HG02610 (cell line): ENCODE results near the gene RTP3.

Experiments
- ATAC-seq: cut with Tn5 transposase; IDR thresholded peaks from one replicate; pipeline ENCODE4 v1.9.1; 2021; ENCODE audit warnings: mild to moderate bottlenecking, moderate library complexity; ENCODE audit not compliant: unreplicated experiment

The RTP3 gene

DNA sequence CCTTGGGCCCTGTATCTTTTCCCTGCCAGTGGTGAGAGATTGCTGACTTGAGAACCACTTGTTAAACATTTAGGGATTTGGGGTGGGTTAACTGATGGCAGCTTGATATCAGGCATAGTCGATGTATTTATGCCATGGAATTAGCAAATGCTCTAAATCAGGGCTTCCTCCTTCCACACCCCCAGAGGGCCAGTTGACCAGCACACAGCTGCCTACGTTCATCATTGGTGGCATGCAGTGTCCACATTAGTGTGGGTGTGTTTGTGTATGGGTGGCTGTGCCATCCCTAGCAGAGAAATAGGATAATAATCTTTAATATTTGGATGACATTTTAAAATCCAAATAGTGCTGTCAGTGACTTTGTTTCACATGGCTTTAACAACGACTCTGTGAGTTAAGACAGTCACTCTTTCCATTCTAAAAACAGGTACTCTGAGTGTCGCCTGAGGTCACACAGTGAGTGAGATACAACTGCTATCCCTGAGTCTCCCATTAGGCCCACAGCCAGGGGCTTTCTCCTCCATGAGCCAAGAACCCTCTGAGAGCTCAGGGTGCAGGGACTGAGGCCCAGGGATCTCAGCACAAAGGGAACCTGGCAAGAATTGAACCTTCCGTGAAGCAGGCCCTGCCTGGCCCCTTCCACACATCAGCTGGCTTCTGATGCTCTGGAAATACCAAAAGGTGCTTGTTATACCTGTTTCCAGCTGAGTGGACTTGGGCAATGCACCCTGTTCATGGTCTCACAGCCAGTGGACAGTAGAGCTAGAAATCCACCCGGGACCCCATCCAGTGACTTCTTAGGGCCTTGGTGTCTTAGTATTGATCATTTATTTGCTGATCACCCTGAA is 28.8 kb upstream of the RTP3 start:
- no peak for ATAC-seq

DNA sequence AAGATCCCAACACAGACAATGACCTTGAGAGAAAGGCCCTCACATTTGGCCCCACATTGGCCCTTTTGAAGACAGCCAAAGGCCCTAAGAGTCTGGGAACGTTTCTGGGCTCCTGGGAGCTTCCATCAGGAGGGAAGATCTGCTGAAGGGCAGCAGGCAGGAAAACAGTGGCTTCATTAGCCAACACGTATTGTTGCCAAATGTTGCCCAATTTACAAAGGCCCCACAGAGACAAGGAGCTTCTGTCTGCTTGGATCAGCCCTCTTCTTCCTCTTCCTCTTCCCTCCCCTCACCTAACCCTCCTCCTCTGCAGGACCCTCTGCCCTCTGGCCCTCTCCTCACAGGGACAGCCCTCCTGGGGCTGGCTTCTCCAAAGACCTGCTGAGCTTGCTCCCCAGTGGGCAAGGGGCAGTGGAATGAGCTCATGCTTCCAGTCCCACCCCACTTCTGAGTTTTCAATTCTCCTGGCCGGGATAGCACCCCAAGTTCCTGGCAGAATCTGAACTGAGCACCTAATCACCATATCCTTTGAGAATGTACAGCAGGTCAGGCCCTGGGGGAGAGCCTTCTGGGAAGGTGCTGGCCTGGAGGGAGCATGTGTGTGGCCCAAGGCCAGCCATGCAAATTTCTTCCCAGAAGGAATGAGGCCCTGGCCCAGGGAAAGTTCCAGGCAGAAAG is 28.0 kb upstream of the RTP3 start:
- no peak for ATAC-seq

DNA sequence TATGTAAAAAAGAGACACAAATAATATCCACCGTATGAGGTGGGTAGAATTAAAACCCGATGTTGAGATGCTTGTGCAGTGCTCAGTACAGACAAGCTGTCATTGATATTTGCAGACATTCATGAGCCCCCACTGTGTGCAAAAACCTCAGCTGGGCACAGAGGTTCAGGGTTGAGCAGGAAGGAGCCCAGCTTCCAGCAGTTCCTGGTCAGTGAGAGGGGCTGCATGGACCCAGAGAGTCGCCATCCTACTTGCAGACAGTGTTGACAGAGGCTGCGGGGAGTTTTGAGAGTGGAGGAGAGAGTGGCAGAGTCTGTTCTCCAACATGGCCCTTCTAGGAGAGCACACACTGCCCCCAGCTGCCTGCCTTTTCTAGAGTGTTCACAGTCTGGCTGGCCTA is 26.9 kb upstream of the RTP3 start:
- no peak for ATAC-seq

DNA sequence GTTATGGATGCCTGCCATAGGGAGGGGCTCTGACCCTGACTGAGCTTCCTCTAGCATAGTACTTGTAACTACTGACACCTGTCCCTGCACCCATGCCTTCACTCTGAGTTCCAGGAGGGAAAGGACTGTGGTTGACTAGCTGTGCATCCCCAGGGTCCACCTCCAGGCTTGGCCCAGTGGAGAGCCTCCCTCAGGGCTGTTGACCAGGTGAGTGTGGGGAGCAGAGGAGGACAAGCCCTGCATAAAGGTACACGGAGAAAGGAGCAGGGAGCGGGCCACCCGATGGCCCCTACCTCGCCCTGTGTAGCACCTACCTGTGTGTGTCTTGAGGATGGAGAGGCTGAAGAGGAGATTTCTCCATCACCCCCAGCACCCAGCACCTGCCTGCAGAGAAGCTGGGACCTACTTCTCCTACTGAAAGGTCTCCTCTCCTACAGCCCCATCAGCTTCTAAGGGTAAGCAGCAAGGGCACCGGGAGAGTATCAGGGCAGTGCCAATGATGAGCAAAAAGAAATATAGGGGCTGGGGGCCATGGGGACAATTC is 26.3 kb upstream of the RTP3 start:
- no peak for ATAC-seq

DNA sequence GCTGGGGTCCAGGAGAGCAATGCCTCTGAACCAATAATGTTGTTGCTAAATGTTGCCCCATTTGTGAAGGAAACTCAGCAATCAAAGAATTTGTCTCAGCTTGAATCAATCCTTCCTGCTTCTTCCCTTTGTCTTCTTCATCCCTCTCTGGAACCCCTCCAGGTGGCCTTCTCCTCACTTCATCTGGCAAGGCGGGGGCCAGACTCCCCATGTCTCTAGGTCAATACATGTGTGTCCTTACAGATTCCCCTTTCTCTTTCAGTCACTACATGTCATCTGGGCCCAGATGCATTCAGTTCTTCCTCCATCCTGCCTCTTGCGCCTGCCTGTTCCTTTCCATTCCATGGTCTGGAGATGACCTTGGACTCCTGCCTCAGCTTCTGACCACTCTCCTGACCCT is 25.0 kb upstream of the RTP3 start:
- ATAC-seq, result no peak

DNA sequence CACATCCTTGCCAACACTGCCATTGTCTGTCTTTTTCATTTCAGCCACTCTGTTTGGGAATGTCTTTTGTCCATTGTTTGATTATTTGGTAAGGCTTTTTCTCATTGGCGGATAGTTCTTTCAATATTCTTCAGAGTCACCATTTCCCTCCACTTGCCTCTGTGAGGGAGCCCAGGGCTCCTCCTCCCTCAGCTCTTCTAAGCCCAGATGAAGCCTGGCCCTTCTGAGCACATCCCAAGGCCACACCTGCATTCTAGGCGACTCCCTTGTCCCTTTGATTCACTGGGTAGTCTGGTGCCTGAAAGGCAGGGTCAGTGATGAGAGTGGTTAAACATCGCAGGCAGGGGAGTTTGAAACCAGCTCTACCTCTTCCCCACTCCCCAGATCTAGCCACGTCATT is 20.6 kb upstream of the RTP3 start:
- no peak for ATAC-seq

DNA sequence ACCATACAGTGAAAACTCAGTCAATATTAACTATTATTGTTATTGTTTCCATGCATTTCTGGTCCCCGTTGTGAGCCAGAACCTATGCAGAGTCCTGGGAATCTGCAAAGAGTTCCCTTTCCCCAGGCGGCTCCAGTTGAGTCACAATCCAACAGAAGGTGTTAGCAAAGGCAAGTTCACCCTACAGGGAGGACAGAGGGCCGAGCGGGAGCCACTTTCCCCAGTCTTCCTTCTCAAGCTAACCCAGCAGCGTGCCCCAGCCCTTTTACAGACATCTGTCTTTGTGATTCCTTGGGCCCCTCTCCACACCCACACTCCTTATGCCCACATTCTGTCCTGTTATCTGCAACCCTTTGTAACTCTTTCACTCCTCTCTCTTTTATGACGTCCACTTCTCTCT is 20.0 kb upstream of the RTP3 start:
- ATAC-seq, result no peak

DNA sequence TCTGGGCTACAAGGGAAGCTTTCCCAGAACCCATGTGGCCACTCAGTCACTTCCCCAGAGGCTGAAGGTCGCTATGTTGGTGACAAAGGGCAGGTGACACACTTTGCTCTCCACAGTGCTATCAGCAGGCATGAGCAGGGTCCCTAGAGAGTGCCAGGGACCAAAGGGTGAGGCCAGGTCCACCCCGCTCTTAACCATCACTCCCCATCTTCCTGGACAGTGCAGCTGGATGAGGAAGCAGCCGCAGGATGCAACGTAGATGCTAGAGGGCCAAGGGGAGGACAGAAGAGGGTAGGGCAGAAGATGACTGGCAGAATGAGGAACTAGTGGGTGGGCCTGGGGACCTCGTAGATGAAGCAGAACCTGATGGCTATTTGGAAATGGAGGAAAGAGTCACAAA is 19.4 kb upstream of the RTP3 start:
- ATAC-seq, result no peak

DNA sequence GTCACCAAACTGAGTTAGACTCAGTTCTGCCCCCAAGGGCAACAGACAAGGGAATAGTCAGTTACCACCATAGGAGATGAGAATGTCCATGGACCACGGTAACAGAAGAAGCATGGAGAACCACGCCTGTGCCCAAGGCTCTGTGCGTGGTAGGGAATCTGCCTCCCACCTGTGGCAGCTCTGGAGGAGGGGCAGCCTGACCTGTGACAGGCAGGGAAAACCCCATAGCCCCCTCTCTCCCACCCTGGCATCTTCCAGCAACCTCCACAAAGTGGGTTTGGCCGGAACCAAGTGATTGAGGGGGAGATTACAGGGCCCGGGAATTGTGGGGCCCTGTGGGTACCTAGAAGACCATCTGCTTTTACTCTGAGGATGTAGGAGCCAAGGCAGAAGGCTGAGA is 18.8 kb upstream of the RTP3 start:
- no peak for ATAC-seq

DNA sequence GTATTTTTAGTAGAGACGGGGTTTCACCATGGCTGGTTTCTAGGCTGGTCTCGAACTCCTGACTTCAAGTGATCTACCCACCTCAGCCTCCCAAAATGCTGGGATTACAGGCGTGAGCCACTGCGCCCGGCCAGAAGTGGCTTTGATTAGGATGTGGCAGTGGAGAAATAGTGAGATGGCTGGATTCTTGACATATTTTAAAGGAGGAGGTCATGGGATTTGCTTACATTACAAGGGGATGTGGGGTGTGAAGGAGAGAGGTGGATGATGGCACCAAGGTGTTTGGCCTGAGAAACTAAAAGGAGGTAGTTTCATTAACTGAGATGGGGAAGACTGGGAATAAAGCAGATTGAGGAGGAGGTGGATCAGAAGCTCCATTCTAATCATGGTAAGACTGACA is 18.1 kb upstream of the RTP3 start:
- no peak for ATAC-seq

DNA sequence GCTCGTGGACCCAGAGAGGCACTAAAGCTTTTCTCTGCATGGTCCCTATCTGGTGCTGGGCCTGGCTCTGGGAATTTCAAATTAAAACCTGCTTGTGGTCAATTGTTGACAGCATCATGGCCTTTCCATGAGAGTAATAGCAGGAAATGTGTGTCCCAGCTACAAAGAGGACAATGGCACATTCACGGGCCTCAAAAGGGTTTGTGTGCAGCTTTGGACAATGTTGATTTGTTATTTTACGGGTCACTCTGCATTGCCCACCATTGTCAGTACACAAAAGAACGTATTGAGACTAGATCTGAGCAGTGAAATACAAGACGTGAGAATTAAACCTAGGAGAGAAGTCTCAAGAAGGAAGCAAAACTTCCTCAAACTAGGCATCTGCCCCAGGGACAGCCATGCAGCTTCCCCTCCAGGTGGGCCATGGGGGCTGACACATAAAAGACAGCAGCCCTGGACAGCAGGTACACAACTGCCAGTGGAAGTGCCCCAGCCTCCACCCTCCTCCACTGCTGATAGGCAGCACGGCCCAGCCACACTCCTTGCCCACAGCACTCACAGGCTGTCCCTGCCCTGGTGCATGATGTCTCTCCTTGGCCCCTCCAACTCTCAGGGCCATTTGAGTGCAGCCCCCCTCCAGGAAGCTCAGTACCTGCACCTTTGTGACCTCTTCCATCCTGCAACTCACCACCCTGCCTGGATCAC is 17.1 kb upstream of the RTP3 start:
- ATAC-seq, result no peak

DNA sequence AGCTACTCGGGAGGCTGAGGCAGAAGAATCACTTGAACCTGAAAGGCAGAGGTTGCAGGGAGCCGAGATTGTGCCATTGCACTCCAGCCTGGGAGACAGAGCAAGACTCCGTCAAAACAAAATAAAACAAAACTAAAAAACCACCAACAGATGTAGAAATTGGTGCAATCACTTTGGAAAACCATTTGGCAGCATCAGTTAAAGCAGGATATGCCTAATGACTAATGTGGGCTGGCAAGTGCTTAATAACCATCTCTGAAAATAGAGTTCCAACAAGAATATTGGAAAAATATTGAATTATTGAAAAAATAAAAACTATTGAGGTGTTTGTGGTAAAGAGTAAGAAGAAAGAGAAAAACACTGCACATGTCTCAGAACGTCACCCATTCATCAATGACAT is 16.1 kb upstream of the RTP3 start:
- ATAC-seq, result no peak

DNA sequence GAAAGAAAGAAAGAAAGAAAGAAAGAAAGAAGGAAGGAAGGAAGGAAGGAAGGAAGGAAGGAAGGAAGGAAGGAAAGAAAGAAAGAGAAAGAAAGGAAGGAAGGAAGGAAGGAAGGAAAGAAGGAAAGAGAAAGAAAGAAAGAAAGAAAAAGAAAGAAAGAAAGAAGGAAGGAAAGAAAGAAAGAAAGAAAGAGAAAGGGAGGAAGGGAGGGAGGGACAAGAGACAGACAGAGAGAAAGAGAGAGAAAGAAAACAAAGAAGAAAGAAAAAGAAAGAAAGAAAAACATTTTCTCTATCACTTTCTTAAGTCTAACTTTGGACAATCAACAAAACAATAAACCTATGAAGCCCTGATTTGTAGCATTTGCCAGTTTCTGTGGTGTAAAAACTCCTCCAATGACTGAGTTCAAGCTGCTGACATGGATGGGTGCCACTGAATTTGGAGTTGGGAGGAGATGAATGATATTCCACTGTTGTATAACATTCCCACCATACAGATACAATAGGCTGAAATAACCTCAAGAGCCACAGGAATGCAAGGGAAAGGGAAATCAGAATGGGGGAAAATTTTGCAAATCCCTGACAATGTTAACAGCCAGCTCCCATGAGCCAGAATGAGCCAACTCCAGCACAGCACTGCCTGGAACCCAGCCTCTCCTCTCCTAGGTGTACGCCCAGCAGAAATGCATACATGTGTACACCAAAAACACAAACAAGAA is 15.0 kb upstream of the RTP3 start:
- ATAC-seq, result no peak

DNA sequence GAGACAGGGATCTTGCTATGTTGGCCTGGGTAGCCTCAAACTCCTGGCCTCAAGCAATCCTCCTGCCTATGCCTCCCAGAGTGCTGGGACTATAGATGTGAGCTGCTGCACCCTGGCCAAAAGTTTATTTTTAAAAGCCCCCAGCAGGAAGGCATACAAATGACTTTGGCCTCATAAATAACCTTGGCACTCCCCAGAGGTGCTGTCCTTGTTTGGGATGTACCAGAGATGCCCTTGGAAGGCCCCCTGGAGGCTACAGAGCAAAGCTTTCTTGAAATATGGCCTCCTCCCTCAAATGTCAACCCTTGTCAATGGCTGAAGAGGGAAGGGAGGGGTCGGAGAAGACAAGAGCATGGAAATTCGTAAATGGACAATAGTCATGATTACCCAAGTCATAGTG is 14.0 kb upstream of the RTP3 start:
- ATAC-seq, result no peak

DNA sequence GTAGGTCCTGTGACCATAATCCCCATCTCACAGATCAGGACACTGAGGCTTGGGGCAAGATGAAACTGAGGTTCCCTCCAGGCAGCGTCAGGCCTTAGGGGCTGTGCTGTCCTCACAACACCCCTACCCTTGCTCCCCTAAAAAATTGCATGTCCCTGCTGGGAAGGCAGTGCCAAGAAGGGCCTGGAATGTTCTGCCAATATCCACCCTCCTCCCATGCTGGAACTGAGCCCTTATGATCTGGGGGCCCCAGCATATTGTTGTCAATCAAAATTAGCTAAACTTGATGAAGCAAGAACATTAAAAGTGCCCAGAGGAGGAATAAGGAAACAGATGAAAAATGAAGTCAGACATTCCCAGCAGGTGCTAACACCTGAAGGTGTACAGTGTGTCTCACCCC is 13.4 kb upstream of the RTP3 start:
- no peak for ATAC-seq

DNA sequence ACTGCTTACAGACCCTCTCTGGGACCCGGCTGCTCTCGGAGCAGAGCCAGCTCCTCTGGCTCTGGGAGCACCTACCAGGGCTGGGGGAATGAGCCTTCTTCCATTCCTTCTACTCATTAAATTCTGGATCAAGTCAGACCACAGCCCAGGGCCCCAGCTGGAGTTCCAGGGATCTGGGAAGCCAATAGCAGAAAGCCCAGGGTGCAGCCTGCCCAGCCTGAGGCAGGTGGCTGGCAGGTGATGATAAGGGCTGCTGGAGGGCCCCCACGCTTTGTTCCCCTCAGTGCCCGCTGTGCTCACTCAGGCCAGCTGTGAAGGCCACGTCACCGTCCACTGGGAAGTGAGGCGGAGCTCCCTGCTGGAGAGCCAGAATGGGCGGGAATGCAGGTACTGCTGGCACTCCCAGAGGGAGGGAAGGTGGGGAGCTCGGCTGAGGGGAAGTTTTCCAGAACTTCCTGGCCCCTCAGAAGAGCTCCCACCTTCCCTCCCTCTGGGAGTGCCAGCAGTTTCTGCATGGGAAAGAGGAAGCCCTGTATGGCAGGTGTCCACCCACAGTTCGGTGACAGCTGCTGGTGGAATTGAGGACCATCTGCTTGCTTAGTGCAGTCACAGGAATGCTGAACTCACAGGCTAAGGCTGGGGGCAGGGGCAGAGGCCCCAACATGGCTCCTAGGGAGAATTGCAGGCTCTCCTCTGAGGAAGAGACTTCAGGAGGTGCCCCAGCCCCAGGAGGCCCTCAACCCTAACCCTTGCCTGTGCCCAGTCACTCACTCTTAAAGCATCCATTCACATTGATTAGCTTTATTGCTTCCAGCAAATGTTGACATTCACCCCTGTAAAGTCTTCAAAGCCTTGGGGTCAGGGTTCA is 12.6 kb upstream of the RTP3 start:
- no peak for ATAC-seq

DNA sequence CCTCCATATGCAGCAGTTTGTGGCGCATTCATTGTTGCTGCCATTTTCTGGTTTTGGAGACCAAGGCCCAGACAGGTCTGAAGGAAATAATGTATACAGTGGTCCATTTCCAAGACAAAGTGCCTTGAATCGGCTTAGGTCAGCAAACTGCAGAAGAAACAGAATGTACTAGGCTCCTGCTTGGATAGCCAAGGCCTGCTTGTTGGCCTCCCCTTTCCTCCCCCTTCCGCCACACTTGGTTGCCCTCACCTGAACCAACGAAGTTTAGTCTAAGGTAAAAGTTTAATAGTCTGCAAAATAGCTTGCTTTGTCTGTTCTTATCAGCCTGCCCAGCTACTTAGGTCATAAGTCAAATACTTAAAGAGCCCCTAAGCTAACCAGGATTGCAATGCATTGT is 12.0 kb upstream of the RTP3 start:
- no peak for ATAC-seq

DNA sequence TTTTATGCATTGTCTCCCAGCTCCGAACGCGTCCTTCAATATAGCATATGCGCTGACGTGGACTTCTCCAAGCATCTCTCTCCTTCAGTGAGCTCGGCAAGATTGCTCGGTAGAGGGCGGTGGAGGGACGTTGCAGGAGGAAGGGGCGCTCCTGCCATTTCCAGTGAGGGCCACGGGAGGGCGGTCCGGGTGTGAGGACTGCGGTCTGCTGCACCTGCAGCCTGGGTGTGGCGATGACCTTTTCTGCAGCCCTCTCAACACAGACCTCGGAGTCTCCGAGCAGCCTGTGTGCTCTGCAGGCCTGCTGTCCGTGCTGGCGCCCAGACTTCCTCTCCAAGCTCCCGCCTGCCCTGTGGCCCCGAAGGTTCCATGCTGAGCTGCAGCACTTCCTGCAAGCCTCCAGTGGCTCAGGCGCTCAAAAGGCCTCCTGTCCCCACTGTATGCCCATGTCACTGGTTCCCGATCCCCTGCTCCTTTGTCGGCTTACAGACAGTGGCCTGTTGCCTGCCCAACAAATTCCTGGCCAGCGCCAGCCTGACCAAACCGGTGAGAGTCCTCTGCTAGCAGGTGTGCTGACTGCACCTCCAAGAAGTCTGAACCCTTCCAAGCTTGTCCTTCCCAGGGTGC is 8.9 kb upstream of the RTP3 start:
- ATAC-seq, result peak; percentile 93

DNA sequence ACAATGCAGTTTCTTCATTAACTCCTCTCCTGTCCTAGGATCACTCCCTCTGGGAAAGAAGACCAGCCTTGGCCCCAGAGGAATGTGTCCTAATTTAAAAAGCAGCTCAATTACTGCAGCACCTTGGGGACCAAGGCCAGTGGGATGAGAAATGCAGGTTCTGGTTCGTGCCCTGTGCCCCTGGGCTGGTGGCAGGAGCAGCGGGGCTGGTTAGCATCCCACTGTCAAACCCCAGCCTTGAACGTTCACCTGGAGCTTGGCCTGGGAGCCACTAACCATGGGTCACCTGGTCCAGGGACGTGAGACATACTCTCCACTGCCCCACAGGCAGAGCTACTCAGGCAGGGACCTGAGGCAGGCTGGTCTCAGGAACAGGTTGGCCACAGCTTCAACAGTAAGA is 8.4 kb upstream of the RTP3 start:
- no peak for ATAC-seq

DNA sequence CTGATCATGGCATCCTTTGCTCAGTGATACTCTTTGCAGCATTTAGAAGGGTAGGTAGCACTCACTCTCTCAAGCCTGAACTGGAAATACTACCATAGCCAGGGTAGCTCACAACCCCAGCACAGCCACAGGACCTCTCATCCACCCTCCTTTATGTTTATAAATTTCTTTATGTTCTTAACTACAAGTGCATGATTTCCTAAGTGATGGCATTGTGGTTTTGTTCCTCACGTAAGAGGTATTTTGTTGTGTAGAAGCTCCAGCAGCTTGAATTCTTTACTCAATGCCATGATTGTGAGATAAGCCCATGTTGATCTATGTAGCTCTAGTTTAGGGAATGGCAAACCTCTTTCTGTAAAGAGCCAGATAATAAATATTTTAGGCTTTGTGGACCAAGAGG is 7.9 kb upstream of the RTP3 start:
- ATAC-seq, result no peak
